ENCODE measurements around the gene OR4F6. TPM values are rescaled to one million over a fixed set of nuclear protein-coding genes. Genes with fewer than 3 reads are reported as not detected.

OR4F6 gene
- total RNA-seq, 1 experiment from 2014 or later, result not detected

GRCh38 chr15:101804941-101805340 is 1.6 kb downstream of the OR4F6 start:
- DNase-seq (ENCODE audit: low read depth), result no peak

GRCh38 chr15:101805605-101806345 is 2.5 kb downstream of the OR4F6 start:
- peak; percentile 14 for DNase-seq (ENCODE audit: low read depth)

GRCh38 chr15:101807345-101807945 is 4.1 kb downstream of the OR4F6 start:
- DNase-seq (ENCODE audit: low read depth), result peak; percentile 85

GRCh38 chr15:101808201-101808600 is 4.9 kb downstream of the OR4F6 start:
- DNase-seq (ENCODE audit: low read depth), result peak; percentile 77

- DNase-seq (ENCODE audit: low read depth), result no peak
Measured at GRCh38 chr15:101810456-101810855, 7.1 kb downstream of the OR4F6 start.

- peak; percentile 3 for DNase-seq (ENCODE audit: low read depth)
Measured at GRCh38 chr15:101810876-101811275, 7.6 kb downstream of the OR4F6 start.

- DNase-seq (ENCODE audit: low read depth), result no peak
Measured at GRCh38 chr15:101811902-101812301, 8.6 kb downstream of the OR4F6 start, which contains the start of gene OR4F15. Gene OR4F15 (plus strand): TSS chr15:101812202. CDS start chr15:101818187, 5,985 bp downstream.

GRCh38 chr15:101813803-101814534 is 10.7 kb downstream of the OR4F6 start:
- DNase-seq (ENCODE audit: low read depth), result peak; percentile 25

- DNase-seq (ENCODE audit: low read depth), result no peak
Measured at GRCh38 chr15:101820781-101821180, 17.5 kb downstream of the OR4F6 start.

- DNase-seq (ENCODE audit: low read depth), result peak; percentile 9
Measured at GRCh38 chr15:101827257-101827656, 23.9 kb downstream of the OR4F6 start.

GRCh38 chr15:101828774-101829173 is 25.5 kb downstream of the OR4F6 start:
- DNase-seq (ENCODE audit: low read depth), result no peak

- no peak for DNase-seq (ENCODE audit: low read depth)
Measured at GRCh38 chr15:101841656-101842055, 38.3 kb downstream of the OR4F6 start.

- no peak for DNase-seq (ENCODE audit: low read depth)
Measured at GRCh38 chr15:101844916-101845315, 41.6 kb downstream of the OR4F6 start.

GRCh38 chr15:101852356-101852755 is 49.0 kb downstream of the OR4F6 start:
- DNase-seq (ENCODE audit: low read depth), result no peak

Other genes starting within 250 kb of the OR4F6 start
- gene TM2D3, start 151.1 kb upstream of the OR4F6 start, total RNA-seq (2014; rRNA removed; shearing (Covaris generic)), result 30.4 and 34.2 TPM in 2 replicates
- gene TARS3, start 79.0 kb upstream of the OR4F6 start, total RNA-seq (2014; rRNA removed; shearing (Covaris generic)), result 0.94 and 3.0 TPM in 2 replicates
- gene OR4F15, start 8.7 kb downstream of the OR4F6 start, total RNA-seq (2014; rRNA removed; shearing (Covaris generic)), result not detected in 2 replicates

All from M059J (cell line).